GM21825 (cell line): Measurements from ENCODE around the gene TCAIM.

ENCODE experiments used
- ATAC-seq: cut with Tn5 transposase; IDR thresholded peaks from one replicate; pipeline ENCODE4 v1.9.1; 2021; ENCODE audit warnings: mild to moderate bottlenecking, moderate library complexity; ENCODE audit not compliant: unreplicated experiment

The TCAIM gene

DNA sequence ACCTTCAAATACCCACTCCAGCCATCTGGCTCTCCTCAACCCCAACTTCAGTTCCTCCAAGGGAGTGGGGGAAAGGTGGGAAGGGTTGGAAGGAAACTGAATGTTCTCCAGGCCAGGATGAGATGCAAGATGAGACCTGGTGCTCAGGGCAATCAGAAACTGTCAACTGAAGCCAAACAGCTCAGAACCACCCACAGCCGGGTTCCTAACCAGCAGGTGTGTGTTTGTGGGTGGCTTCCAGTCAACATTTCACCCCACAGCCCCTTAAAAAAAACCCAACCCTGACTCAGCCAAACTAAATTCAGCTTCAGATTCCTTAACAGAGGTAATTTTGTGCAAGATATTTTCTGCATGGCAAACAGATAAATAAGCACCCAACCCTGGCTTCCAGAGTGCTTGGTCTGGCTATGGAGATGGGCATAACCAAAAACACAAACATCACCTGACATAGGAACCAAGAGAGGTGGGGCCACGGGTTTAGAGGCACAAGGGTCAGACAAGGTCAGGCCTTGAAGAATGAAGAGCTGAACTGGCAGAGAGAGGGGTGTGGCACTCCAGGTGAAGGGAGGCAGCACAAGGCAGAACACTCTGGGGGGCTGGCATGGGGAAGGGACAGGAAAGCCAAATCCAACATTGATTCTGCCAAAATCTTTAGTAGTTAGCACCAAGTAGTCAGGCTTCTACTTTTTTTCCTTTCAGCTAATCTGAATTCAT, 104.2 kb downstream of the TCAIM start:
- ATAC-seq: no peak

DNA sequence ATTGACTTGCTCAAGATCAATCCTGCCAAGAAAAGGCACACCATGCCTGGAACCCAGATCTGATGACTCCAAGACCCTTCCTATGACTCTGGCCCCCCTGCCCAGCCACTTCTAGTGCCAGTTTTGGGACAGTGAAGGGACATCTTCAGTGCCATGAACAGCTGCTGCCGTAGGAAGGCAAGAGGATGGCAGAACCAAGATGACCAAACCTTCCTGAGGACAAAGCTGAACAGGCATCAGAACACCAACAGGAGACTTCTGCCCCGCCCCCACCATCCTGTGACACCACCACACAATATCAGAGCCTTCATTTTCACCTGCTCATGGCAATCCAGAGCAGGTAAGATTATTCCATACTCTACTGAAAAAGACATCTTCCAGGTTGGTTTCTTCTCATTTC, 105.9 kb downstream of the TCAIM start:
- no peak for ATAC-seq

DNA sequence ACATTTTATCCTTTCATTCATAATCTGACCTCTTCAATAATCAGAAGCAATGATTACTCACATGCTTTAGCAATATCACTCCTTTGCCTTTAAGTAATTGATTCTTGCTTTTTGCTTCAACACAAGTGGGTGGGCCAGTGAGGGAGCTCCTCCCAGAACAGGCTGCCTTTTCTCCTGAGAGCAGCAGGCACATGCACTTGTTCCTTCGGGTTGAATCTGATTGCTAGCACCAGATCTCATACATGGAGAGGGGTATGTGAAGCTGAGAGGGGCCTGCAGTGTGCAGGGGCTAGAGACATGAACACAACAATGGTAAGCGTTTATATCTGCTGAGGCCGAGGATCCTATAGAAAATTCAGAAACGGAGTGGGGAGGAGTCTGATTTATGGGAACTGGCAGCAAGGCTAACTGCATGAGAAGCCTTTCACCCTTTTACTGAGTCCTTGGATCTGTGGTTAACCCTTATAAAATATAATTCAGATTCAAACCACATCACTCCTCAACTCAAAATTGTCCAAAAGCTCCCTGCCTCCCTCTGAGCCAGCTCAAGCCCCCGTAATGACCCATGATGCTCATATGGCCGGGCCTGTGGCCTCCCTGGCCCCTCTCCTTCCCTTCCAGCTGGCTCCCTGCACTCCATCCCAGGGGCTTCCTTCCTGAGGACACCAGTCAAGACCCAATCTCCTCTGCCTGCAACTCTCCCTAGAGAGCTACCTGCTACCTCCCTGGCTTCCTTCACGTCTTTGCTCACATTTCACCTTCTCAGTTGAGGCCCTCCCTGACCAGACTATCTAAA, 106.5 kb downstream of the TCAIM start:
- no peak for ATAC-seq

DNA sequence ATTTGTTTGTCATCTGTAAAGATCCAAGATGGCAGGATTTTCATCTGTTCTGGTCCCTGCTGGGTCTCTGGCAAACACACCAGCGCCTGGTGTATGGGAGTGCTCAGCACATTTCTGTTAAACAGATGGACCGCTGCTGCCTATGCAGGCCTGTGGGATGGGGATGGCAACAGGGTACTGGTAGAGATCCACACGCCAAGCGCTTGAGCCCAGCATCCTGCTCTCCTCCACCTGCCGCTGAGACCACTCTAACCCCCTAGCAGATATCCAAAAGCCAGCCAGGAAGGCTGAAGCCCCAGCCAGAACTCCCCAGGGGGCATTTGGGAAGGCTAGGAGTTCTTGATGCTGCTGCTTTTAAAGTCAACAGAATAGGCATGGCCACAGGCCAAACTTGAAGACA, 107.2 kb downstream of the TCAIM start:
- ATAC-seq: no peak

DNA sequence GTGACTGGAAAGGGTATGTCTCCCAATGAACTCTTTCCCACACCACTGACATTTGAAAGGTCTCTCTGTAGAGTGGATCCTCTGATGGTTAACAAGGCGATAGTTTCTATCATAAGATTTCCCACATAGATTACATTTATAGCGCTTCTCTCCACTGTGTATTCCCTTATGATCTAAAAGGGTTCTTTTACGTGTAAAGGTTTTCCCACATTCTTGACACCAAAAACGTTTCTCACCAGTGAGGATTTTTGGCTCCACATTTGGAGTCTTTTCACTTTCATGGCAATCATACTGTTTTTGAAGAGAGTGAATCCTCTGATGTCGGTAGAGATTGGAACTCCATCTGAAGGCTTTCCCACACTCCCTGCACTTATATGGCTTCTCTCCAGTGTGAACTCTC, 108.4 kb downstream of the TCAIM start:
- no peak for ATAC-seq

DNA sequence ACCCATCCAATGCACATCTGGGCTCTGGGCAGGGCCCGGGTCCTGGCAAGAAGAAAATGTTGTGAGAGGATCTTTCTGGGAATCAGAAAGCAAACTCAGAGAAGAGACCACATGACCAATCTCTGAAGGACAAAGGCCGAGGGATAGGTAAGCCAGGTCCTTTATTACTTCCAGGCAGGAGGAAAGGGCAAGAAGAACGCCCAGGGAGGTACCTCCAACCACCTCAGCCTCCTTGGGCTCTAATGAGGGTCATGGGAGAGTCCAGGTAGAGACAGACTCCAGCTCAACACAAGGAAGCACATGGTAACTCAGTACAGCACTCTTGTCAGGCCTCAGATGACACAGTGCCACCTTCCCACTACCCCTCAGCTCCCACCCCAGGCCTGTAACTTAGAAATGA, 112.9 kb downstream of the TCAIM start:
- ATAC-seq: no peak

DNA sequence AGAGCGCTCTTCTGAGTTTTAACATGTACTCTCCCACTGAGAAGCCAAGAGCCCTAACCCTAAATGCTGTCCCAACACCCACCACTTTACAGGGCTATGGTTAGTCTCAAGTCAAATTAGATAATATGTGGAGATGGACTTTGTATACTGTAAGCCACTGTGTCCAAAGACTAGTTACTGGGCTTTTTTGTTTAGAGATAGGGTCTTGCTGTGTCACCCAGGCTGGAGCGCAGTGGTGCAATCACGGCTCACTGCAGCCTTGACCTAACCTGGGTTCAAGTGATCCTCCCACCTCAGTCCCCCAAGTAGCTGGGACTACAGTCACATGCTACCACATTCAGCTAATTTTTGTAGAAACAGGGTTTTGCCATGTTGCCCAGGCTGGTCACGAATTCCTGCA, 115.7 kb downstream of the TCAIM start:
- no peak for ATAC-seq

DNA sequence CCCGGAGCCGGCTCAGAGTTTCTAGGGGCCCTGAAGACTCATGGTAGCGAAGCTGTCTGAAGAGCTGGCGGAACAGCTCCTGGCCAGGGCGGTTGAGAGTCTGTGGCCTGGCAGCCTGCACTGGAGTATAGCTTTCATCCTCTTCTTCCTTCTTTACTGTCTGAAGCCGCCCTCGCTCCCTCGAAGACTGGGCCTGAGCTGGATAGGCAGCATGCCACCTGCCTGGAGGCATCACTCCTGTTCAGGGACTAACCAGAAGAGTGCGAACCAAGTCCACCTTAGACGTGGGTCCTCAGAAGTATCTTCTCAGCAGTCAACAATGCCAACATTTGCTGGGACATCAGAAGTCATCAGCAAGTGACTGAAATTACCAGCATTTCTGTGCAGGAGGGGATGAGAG, 116.8 kb downstream of the TCAIM start:
- ATAC-seq: no peak
